ENCODE measurements around the gene PPM1L. TPM values are rescaled to one million over a fixed set of nuclear protein-coding genes. Genes with fewer than 3 reads are reported as not detected.

The PPM1L gene
- total RNA-seq, 1 donor from 2014 or later = 10.6 TPM

DNA sequence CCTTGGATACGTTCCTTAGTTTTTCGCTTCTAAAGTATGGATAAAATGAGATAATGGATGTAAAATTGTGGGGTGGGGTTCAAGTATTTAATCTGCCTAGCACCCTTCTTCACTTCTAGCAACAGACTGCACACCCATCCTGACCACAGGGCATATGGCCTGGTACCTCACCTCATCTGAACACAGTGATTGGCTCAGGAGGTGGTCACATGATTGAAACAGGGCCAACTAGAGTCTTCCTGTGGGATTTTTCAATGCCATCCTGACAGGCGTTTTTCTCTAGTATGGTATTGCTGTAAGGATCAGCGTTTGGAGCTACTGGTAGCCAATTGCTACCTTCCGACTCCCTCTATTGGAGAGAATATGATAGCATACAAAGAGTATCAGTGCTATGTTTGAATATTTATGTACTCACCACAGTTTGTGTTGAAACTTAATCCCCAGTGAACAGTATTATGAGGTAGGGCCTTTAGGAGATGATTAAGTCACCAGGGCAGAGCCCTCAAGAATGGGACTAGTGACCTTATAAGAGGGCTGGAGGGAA is 172.2 kb downstream of the PPM1L start:
- TF ChIP-seq, protein P1, sequence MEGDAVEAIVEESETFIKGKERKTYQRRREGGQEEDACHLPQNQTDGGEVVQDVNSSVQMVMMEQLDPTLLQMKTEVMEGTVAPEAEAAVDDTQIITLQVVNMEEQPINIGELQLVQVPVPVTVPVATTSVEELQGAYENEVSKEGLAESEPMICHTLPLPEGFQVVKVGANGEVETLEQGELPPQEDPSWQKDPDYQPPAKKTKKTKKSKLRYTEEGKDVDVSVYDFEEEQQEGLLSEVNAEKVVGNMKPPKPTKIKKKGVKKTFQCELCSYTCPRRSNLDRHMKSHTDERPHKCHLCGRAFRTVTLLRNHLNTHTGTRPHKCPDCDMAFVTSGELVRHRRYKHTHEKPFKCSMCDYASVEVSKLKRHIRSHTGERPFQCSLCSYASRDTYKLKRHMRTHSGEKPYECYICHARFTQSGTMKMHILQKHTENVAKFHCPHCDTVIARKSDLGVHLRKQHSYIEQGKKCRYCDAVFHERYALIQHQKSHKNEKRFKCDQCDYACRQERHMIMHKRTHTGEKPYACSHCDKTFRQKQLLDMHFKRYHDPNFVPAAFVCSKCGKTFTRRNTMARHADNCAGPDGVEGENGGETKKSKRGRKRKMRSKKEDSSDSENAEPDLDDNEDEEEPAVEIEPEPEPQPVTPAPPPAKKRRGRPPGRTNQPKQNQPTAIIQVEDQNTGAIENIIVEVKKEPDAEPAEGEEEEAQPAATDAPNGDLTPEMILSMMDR (IDR thresholded peaks at IDR 0.05; ENCODE audit: unreplicated experiment) = no peak
- DNase-seq (ENCODE audit: low spot score in 2 of 2, unreplicated experiment in 2 of 2) = no peak
- no peaks in the 10 kb centered on the region for H3K27me3 Mint-ChIP-seq (ENCODE audit: low read depth)
- H3K4me3 Mint-ChIP-seq = no peak overlapping the region
- no peak overlapping the region for H3K27ac Mint-ChIP-seq
- no peaks in the 10 kb centered on the region for H3K9me3 Mint-ChIP-seq
- H3K4me1 Mint-ChIP-seq = peaks cover 24% of the 10 kb centered on the region
- H3K36me3 Mint-ChIP-seq = no peaks in the 10 kb centered on the region

- no peaks in the 10 kb centered on the region for H3K36me3 Mint-ChIP-seq
- H3K9me3 Mint-ChIP-seq = no peaks in the 10 kb centered on the region
- no peak overlapping the region for H3K4me3 Mint-ChIP-seq
- no peak for DNase-seq (ENCODE audit: low spot score in 2 of 2, unreplicated experiment in 2 of 2)
- no peak overlapping the region for H3K27ac Mint-ChIP-seq
- H3K4me1 Mint-ChIP-seq = peaks cover 34% of the 10 kb centered on the region
- TF ChIP-seq, protein P1 (IDR thresholded peaks at IDR 0.05; ENCODE audit: unreplicated experiment) = no peak
- no peaks in the 10 kb centered on the region for H3K27me3 Mint-ChIP-seq (ENCODE audit: low read depth)
Observed at GRCh38 chr3:160929595-160929994, 173.6 kb downstream of the PPM1L start.

GRCh38 chr3:160931474-160931873 is 175.4 kb downstream of the PPM1L start:
- TF ChIP-seq, protein P1 (IDR thresholded peaks at IDR 0.05; ENCODE audit: unreplicated experiment) = no peak
- Mint-ChIP-seq H3K27ac (peak overlapping the region; percentile 49), H3K4me3 (no peak overlapping the region), H3K36me3 (no peaks in the 10 kb centered on the region), H3K9me3 (no peaks in the 10 kb centered on the region), H3K4me1 (peaks cover 34% of the 10 kb centered on the region), H3K27me3 (ENCODE audit: low read depth) (no peaks in the 10 kb centered on the region)
- DNase-seq (ENCODE audit: low spot score in 2 of 2, unreplicated experiment in 2 of 2) = no peak

DNA sequence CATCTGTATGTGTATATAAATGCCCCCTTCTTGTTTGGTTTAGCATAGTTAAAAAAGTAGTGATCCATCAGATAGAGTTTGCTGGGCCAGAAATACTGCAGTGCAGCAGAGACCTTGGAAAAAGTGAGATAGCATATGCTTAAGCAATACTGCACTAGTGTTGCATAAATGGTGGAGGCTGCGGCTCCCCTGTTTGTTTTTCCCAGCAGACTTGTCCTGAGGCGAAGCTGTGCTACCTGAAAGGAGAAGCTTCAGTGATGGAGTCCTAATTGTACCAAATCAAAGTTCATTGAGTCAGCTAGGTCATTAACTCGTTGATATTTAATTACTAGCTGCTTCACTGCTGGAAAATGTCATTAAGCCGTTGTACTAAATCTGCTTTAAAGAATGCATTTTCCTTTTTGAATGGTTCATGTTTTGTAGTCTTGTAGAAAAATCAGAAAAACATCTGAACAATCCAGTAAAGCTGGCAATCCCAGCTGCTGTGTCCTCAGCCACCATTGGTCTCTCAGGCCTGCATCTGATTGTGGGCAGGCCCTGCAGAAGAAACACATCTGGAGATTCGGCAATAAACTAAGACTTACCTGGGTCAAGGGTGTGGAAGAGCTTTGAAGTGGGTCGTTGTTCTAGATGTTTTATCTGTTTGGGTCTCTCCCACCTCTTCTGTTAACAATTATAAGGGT is 179.5 kb downstream of the PPM1L start:
- DNase-seq (ENCODE audit: low spot score in 2 of 2, unreplicated experiment in 2 of 2) = no peak
- peaks cover 29% of the 10 kb centered on the region for H3K4me1 Mint-ChIP-seq
- H3K9me3 Mint-ChIP-seq = peaks cover 6% of the 10 kb centered on the region
- no peak overlapping the region for H3K4me3 Mint-ChIP-seq
- H3K27ac Mint-ChIP-seq = no peak overlapping the region
- peaks cover 6% of the 10 kb centered on the region for H3K36me3 Mint-ChIP-seq
- H3K27me3 Mint-ChIP-seq (ENCODE audit: low read depth) = no peaks in the 10 kb centered on the region
- TF ChIP-seq, protein P1 (IDR thresholded peaks at IDR 0.05; ENCODE audit: unreplicated experiment) = no peak

- Mint-ChIP-seq H3K4me3 (no peak overlapping the region), H3K27me3 (ENCODE audit: low read depth) (no peaks in the 10 kb centered on the region), H3K27ac (no peak overlapping the region), H3K4me1 (peaks cover 8% of the 10 kb centered on the region), H3K9me3 (peaks cover 9% of the 10 kb centered on the region), H3K36me3 (peaks cover 11% of the 10 kb centered on the region)
- peak; percentile 25 to 78 for DNase-seq (ENCODE audit: low spot score in 2 of 2, unreplicated experiment in 2 of 2)
- TF ChIP-seq, protein P1 (IDR thresholded peaks at IDR 0.05; ENCODE audit: unreplicated experiment) = peak; percentile 79
Observed at GRCh38 chr3:160941885-160942494, 186.0 kb downstream of the PPM1L start.
